Mucosa of stomach (tissue), 1 donor: ENCODE results near the gene RINT1.
"Not testable (repeated sequence)": the region's sequence is repeated elsewhere in the genome, so short reads cannot be mapped to it uniquely, and the experiment has no call there.

ENCODE experiments used
- H3K27me3 ChIP-seq: one replicate; pipeline ENCODE4 v1.7.0; 2013; ENCODE audit warnings: mild to moderate bottlenecking, low read length; ENCODE audit not compliant: control insufficient read depth, insufficient read depth
- H3K36me3 ChIP-seq: one replicate; pipeline ENCODE4 v1.7.0; 2013; ENCODE audit warnings: low read length; ENCODE audit not compliant: control insufficient read depth, insufficient read depth
- H3K4me1 ChIP-seq: one replicate; pipeline ENCODE4 v1.7.0; 2013; ENCODE audit warnings: mild to moderate bottlenecking, low read length; ENCODE audit not compliant: control insufficient read depth, insufficient read depth
- H3K4me3 ChIP-seq: one replicate; pipeline ENCODE4 v1.7.0; 2013; ENCODE audit warnings: low read length
- H3K9ac ChIP-seq: one replicate; pipeline ENCODE4 v1.7.0; 2013; ENCODE audit warnings: mild to moderate bottlenecking, low read length, moderate library complexity
- H3K9me3 ChIP-seq: one replicate; pipeline ENCODE4 v1.7.0; 2013; ENCODE audit warnings: mild to moderate bottlenecking, low read length, moderate library complexity; ENCODE audit not compliant: control insufficient read depth
- donor health status: Pancreatic carcinoma.

The RINT1 gene

GRCh38 chr7:105531792-105532671 is at the start of gene RINT1:
Gene RINT1 (plus strand): TSS chr7:105532201. CDS start chr7:105532316, 115 bp downstream.
- no peaks in the 10 kb centered on the region for H3K36me3 ChIP-seq
- H3K4me1 ChIP-seq = peaks cover 11% of the 10 kb centered on the region
- H3K9ac ChIP-seq = peak within 1 kb of the TSS; percentile 96
- no peaks in the 10 kb centered on the region for H3K27me3 ChIP-seq
- no peaks in the 10 kb centered on the region for H3K9me3 ChIP-seq
- peak within 1 kb of the TSS; percentile 85 for H3K4me3 ChIP-seq

- Histone ChIP-seq H3K9ac (no peak overlapping the region), H3K36me3 (no peaks in the 10 kb centered on the region), H3K4me1 (peaks cover 8% of the 10 kb centered on the region), H3K9me3 (no peaks in the 10 kb centered on the region), H3K27me3 (no peaks in the 10 kb centered on the region), H3K4me3 (no peak overlapping the region)
Measured at GRCh38 chr7:105487579-105488571, 44.1 kb upstream of the RINT1 start.

- Histone ChIP-seq H3K9ac (no peak overlapping the region), H3K36me3 (no peaks in the 10 kb centered on the region), H3K4me1 (peaks cover 21% of the 10 kb centered on the region), H3K4me3 (no peak overlapping the region), H3K27me3 (no peaks in the 10 kb centered on the region), H3K9me3 (no peaks in the 10 kb centered on the region)
Measured at GRCh38 chr7:105489409-105489808, 42.6 kb upstream of the RINT1 start.

- Histone ChIP-seq H3K36me3 (no peaks in the 10 kb centered on the region), H3K27me3 (no peaks in the 10 kb centered on the region), H3K9me3 (no peaks in the 10 kb centered on the region), H3K4me1 (peaks cover 16% of the 10 kb centered on the region), H3K4me3 (no peak overlapping the region), H3K9ac (no peak overlapping the region)
Measured at GRCh38 chr7:105493196-105493922, 38.6 kb upstream of the RINT1 start.

- Histone ChIP-seq H3K36me3 (no peaks in the 10 kb centered on the region), H3K27me3 (no peaks in the 10 kb centered on the region), H3K4me1 (peaks cover 16% of the 10 kb centered on the region), H3K9ac (no peak overlapping the region), H3K4me3 (no peak overlapping the region), H3K9me3 (no peaks in the 10 kb centered on the region)
Measured at GRCh38 chr7:105493923-105494315, 38.1 kb upstream of the RINT1 start.

GRCh38 chr7:105496521-105496920 is 35.5 kb upstream of the RINT1 start:
- no peak overlapping the region for H3K4me3 ChIP-seq
- no peaks in the 10 kb centered on the region for H3K9me3 ChIP-seq
- no peaks in the 10 kb centered on the region for H3K27me3 ChIP-seq
- H3K9ac ChIP-seq = no peak overlapping the region
- H3K4me1 ChIP-seq = peaks cover 16% of the 10 kb centered on the region
- H3K36me3 ChIP-seq = no peaks in the 10 kb centered on the region

GRCh38 chr7:105497016-105497415 is 35.0 kb upstream of the RINT1 start:
- Histone ChIP-seq H3K27me3 (no peaks in the 10 kb centered on the region), H3K9me3 (no peaks in the 10 kb centered on the region), H3K4me1 (peaks cover 16% of the 10 kb centered on the region), H3K36me3 (no peaks in the 10 kb centered on the region), H3K4me3 (no peak overlapping the region), H3K9ac (no peak overlapping the region)

- Histone ChIP-seq H3K27me3 (no peaks in the 10 kb centered on the region), H3K36me3 (no peaks in the 10 kb centered on the region), H3K4me3 (no peak overlapping the region), H3K9ac (no peak overlapping the region), H3K4me1 (no peaks in the 10 kb centered on the region), H3K9me3 (no peaks in the 10 kb centered on the region)
Measured at GRCh38 chr7:105502173-105502572, 29.8 kb upstream of the RINT1 start.

GRCh38 chr7:105512415-105512814 is 19.6 kb upstream of the RINT1 start:
- Histone ChIP-seq H3K9ac (no peak overlapping the region), H3K4me3 (no peak overlapping the region), H3K9me3 (no peaks in the 10 kb centered on the region), H3K27me3 (no peaks in the 10 kb centered on the region), H3K36me3 (no peaks in the 10 kb centered on the region), H3K4me1 (no peaks in the 10 kb centered on the region)

- Histone ChIP-seq H3K9ac (no peak overlapping the region), H3K9me3 (no peaks in the 10 kb centered on the region), H3K36me3 (no peaks in the 10 kb centered on the region), H3K4me1 (no peaks in the 10 kb centered on the region), H3K4me3 (no peak overlapping the region), H3K27me3 (no peaks in the 10 kb centered on the region)
Measured at GRCh38 chr7:105512926-105513526, 19.0 kb upstream of the RINT1 start.

- not testable (repeated sequence) for H3K4me1 ChIP-seq, H3K9ac ChIP-seq, H3K27me3 ChIP-seq, H3K4me3 ChIP-seq, H3K9me3 ChIP-seq, H3K36me3 ChIP-seq
Measured at GRCh38 chr7:105515610-105516009, 16.4 kb upstream of the RINT1 start.
